Stimulated activated CD8-positive, alpha-beta memory T cell treated with anti-CD3 and anti-CD28 coated beads, Interleukin-12 subunit alpha, Interleukin-12 subunit beta, amount 100 ng/mL, for 24 hours (primary cell): ENCODE data around the gene STX16.
"Not testable (repeated sequence)": the region's sequence is repeated elsewhere in the genome, so short reads cannot be mapped to it uniquely, and the experiment has no call there.

Experiments used
- DNase-seq: peaks from one replicate; pipeline ENCODE4 v3.0.0-alpha.2; 2020; ENCODE audit errors: extremely low read depth

STX16 gene

GRCh38 chr20:58722877-58723627 lies 72.0 kb downstream of the STX16 start:
- no peak for DNase-seq

GRCh38 chr20:58723628-58723984 lies 72.5 kb downstream of the STX16 start:
- no peak for DNase-seq

- DNase-seq: not testable (repeated sequence)
These were observed 75.1 kb downstream of the STX16 start for GRCh38 chr20:58726156-58726555.
